GM12878 (cell line): Measurements from ENCODE around the gene PRDM2. TPM values are rescaled to one million over a fixed set of nuclear protein-coding genes. Genes with fewer than 3 reads are reported as not detected.

ENCODE experiments used
- ATAC-seq: fragments of 200-7000 bp; cut with Tn5 transposase; 3 replicates; pipeline ENCODE4 v1.9.1; 2020; ENCODE audit warnings: mild to moderate bottlenecking, moderate library complexity
- BruUV-seq: library from RNA; stranded (reverse); fragments of 400-500 nt; replicated peaks from 2 replicates; lab custom pipeline; 2021; lab: Mats Ljungman, UMichigan
- CTCF ChIA-PET: fragments of 300-600 bp; sonication (Branson Sonifier 250); formaldehyde crosslinking; extraction: SDS; loops from one replicate; lab custom pipeline; 2021; ENCODE audit warnings: inconsistent platforms; lab: Yijun Ruan, JAX
- POLR2A ChIA-PET: fragments of 350-600 bp; formaldehyde crosslinking; extraction: SDS; loops from one replicate; lab custom pipeline; 2021; ENCODE audit warnings: inconsistent platforms; lab: Charles Lee
- RAD21 ChIA-PET: fragments of 300-600 bp; sonication (Branson Sonifier 250); formaldehyde crosslinking; loops from one replicate; lab custom pipeline; 2023; ENCODE audit warnings: antibody characterized with exemption; ENCODE audit not compliant: unreplicated experiment; lab: Charles Lee
- SMC1A ChIA-PET: fragments of 300-600 bp; sonication (Branson Sonifier 250); formaldehyde crosslinking; loops from one replicate; lab custom pipeline; 2023; ENCODE audit not compliant: unreplicated experiment, uncharacterized antibody; lab: Charles Lee
- DNase-seq: peaks from one replicate; pipeline ENCODE4 v3.0.0-alpha.2; 2011; ENCODE audit warnings: low read depth, low spot score
- FAIRE-seq: peaks from 3 replicates; lab custom pipeline; 2011; peaks lifted over from hg19 to GRCh38; lab: Jason Lieb, UNC
- H2AFZ ChIP-seq: 2 replicates; pipeline ENCODE4 v1.6.0; 2011; ENCODE audit warnings: low read depth, low read length, control low read depth; ENCODE audit not compliant: control insufficient read depth
- H3K27ac ChIP-seq: 2 replicates; pipeline ENCODE4 v1.5.1; 2011; ENCODE audit warnings: control low read depth; ENCODE audit not compliant: control insufficient read depth, insufficient read depth
- H3K27me3 ChIP-seq, 2 experiments: replicated peaks in 1 of 2; 2 replicates each; pipeline versions ENCODE4 v1.6.0 to v1.6.1; 2011; ENCODE audit warnings: low read length in 1 of 2; ENCODE audit not compliant: control insufficient read depth in 2 of 2, insufficient read depth in 2 of 2
- H3K36me3 ChIP-seq, 2 experiments: 2 replicates each; pipeline ENCODE4 v1.5.1; 2011; ENCODE audit warnings: low read length in 1 of 2; ENCODE audit not compliant: control insufficient read depth in 2 of 2, insufficient read depth in 2 of 2
- H3K4me1 ChIP-seq: 2 replicates; pipeline ENCODE4 v1.6.1; 2011; ENCODE audit warnings: mild to moderate bottlenecking, low read length, moderate library complexity, mixed read lengths; ENCODE audit not compliant: control insufficient read depth, insufficient read depth
- H3K4me2 ChIP-seq: 2 replicates; pipeline ENCODE4 v1.6.0; 2011; ENCODE audit warnings: control low read depth; ENCODE audit not compliant: control insufficient read depth, insufficient read depth
- H3K4me3 ChIP-seq: fragments of 200-600 bp; sonication (generic); 2 replicates; pipeline ENCODE4 v1.5.1; 2016
- H3K79me2 ChIP-seq: 2 replicates; pipeline ENCODE4 v1.6.0; 2011; ENCODE audit warnings: low read length; ENCODE audit not compliant: control insufficient read depth, insufficient read depth
- H3K9ac ChIP-seq: 2 replicates; pipeline ENCODE4 v1.8.0; 2011; ENCODE audit warnings: low read length, control low read depth, mixed read lengths; ENCODE audit not compliant: control insufficient read depth, insufficient read depth
- H3K9me3 ChIP-seq: replicated peaks from 3 replicates; pipeline ENCODE4 v1.5.1; 2011; ENCODE audit warnings: mild to moderate bottlenecking, low read length; ENCODE audit not compliant: control insufficient read depth, insufficient read depth
- H4K20me1 ChIP-seq: 2 replicates; pipeline ENCODE4 v1.6.0; 2011; ENCODE audit not compliant: control insufficient read depth, insufficient read depth
- E2F4 ChIP-seq: IDR thresholded peaks from 2 replicates; pipeline ENCODE4 v1.6.1; 2012; ENCODE audit warnings: low read depth, low read length, improper control_type of control experiment
- ETV6 ChIP-seq, 2 experiments: fragments of 450-650 bp in 1 of 2; IDR thresholded peaks in 1 of 2; conservative IDR thresholded peaks in 1 of 2; 2 replicates each; pipeline ENCODE4 v1.6.1; 2014; ENCODE audit warnings: antibody characterized with exemption in 1 of 2, borderline replicate concordance in 1 of 2, low read depth in 1 of 2, mild to moderate bottlenecking in 1 of 2, moderate library complexity in 1 of 2
- MLLT1 ChIP-seq: fragments of 450-650 bp; IDR thresholded peaks from 2 replicates; pipeline ENCODE4 v1.6.1; 2016; ENCODE audit warnings: mild to moderate bottlenecking
- PBX3 ChIP-seq: IDR thresholded peaks from 2 replicates; pipeline ENCODE4 v1.6.1; 2011; ENCODE audit warnings: mild to moderate bottlenecking, low read depth, low read length, moderate library complexity; ENCODE audit not compliant: insufficient replicate concordance
- SKIL ChIP-seq: fragments of 450-650 bp; IDR thresholded peaks from 2 replicates; pipeline ENCODE4 v1.6.1; 2017; ENCODE audit warnings: mild to moderate bottlenecking, low read depth, inconsistent platforms; ENCODE audit not compliant: poor library complexity, severe bottlenecking
- WGBS: methylation state at CpG from one replicate; pipeline ENCODE4 v1.1.6; 2016; ENCODE audit warnings: low lambda C conversion rate; ENCODE audit not compliant: insufficient replicate concordance, insufficient coverage; ENCODE audit errors: missing lambda C conversion rate; 5-methylcytosine and 5-hydroxymethylcytosine counted together
- in situ Hi-C: fragments of 300-500 bp; cut with MboI; formaldehyde crosslinking; loops from 9 replicates; pipeline ENCODE4 v1.14.3; 2018; ENCODE audit warnings: mixed read lengths
- intact Hi-C: fragments of 100-400 bp; cut with micrococcal nuclease; formaldehyde crosslinking; loops from one replicate; pipeline ENCODE4 v1.14.2; 2022; ENCODE audit not compliant: unreplicated experiment
- polyA plus RNA-seq, 11 experiments: library from polyadenylated mRNA; depleted of rRNA in 4 of 11; unstranded in 6 of 11; stranded (reverse) in 5 of 11; fragments of >200 nt; fragmentation: Nextera tagmentation in 4 of 11; fragmentation: Illumina TruSeq in 1 of 11; extraction: Ambion mirVana in 4 of 11; extraction: Trizol in 1 of 11; gene quantifications; 1 replicate in 1 of 11; 2 replicates in 10 of 11; pipeline versions ENCODE4 v1.2.1 to v1.2.3, GENCODE V29; 2011 to 2016; ENCODE audit warnings: inconsistent platforms in 2 of 11, missing spikeins in 2 of 11, low read depth in 1 of 11
- total RNA-seq, 4 experiments: library from RNA; depleted of rRNA in 3 of 4; stranded (reverse); fragments of >200 nt in 3 of 4; fragmentation: Illumina TruSeq in 1 of 4; extraction: Trizol in 1 of 4; gene quantifications; 2 replicates each; pipeline versions ENCODE4 v1.2.1 to v1.2.3, GENCODE V29; 2013 to 2021

The PRDM2 gene
- total and polyA plus RNA-seq, 10 of the 15 experiments (the other 5 are each of a cell fraction or from before 2014, with no cell fraction given) = 8.4 to 45.1 (median 23.5) TPM

GRCh38 chr1:13706046-13706445, 6.1 kb downstream of the PRDM2 start (continued):
- no peak for TF ChIP-seq SKIL
- no peak for TF ChIP-seq E2F4
- TF ChIP-seq PBX3 = peak; percentile 44
- TF ChIP-seq, all 136 proteins: peak for 3

- SMC1A ChIA-PET = interaction anchor here (0.8 to 19.7 kb wide), 5 partner anchors 20 to 49 kb away, joined by 3 to 425 read pairs (median 3); no protein-coding TSS in a partner anchor
- CTCF ChIA-PET = interaction anchor here (1.1 to 10.6 kb wide), 4 partner anchors 21 to 44 kb away, joined by 3 to 212 read pairs (median 4); no protein-coding TSS in a partner anchor
- Histone ChIP-seq H3K27ac (no peak overlapping the region), H3K79me2 (peaks cover 95% of the 10 kb centered on the region), H3K4me2 (no peak overlapping the region), H4K20me1 (no peaks in the 10 kb centered on the region), H3K4me3 (no peak overlapping the region), H3K4me1 (peaks cover 16% of the 10 kb centered on the region), H3K9me3 (no peaks in the 10 kb centered on the region), H2AFZ (no peak overlapping the region), H3K27me3 (no peaks in the 10 kb centered on the region), H3K9ac (no peak overlapping the region), H3K36me3 (no peaks in the 10 kb centered on the region)
- WGBS = 93% methylated on average over 3 of the region's 3 CpGs
- FAIRE-seq (no peak), DNase-seq (no peak), ATAC-seq (no peak)
- RAD21 ChIA-PET = interaction anchor here (0.6 to 17.5 kb wide), 3 partner anchors 18 to 220 kb away, joined by 3 to 367 read pairs (median 3); no protein-coding TSS in a partner anchor
- intact Hi-C loops (no loop called here), in situ Hi-C loops (loop anchor here (25.0 kb wide), 1 partner anchor 1645 kb away; the partner anchor contains the start of gene TNFRSF8)
- POLR2A ChIA-PET = interaction anchor here (1.5 to 4.7 kb wide), 4 partner anchors 8 to 48 kb away, joined by 4 to 48 read pairs (median 6); no protein-coding TSS in a partner anchor
- BruUV-seq = no TSS peak
- TF ChIP-seq ETV6 (conservative IDR thresholded peaks at IDR 0.05 in 1 of 2, IDR thresholded peaks at IDR 0.05 in 1 of 2; ENCODE audit: borderline replicate concordance in 1 of 2, low read depth in 1 of 2) (no peak), MLLT1 (0 out of 2 replicates have a peak, but pooled peaks have one; percentile 25)
Observed at GRCh38 chr1:13707164-13707563, 7.2 kb downstream of the PRDM2 start.
